Stimulated activated CD8-positive, alpha-beta memory T cell treated with anti-CD3 and anti-CD28 coated beads, Interleukin-12 subunit alpha, Interleukin-12 subunit beta, amount 100 ng/mL, for 24 hours (primary cell): ENCODE measurements around the gene SIPA1L2.
"Not testable (repeated sequence)": the region's sequence is repeated elsewhere in the genome, so short reads cannot be mapped to it uniquely, and the experiment has no call there.

Experiments used
- DNase-seq: peaks from one replicate; pipeline ENCODE4 v3.0.0-alpha.2; 2020; ENCODE audit errors: extremely low read depth

Gene SIPA1L2

DNA sequence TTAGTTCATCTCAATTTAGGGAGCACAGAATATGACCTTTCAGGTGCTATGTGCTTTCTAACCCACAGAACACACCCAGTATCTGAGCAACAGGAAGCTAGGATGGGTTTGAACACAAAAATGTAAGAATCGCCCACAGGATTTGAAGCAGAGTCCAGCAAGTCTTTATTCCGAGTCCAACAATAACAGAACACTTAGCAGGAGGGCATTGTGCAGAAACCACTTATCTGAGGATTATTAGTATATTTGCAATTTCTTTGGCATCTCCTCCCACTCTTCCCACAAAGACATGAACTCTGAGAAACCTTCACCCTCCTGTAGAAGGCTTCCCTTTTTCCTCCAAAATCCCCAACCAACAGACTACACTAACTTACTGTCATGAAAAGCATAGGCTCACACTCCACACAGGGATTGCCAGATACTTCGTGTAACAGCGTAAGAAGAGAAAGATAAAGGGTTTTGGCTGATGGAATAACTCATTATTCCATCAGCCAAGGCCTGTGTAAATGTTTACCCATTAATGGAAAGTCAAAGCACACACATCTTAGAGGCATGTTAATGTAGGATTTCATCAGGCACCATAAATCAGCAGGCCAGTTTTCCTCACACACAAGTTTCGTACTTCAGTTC is 16.1 kb downstream of the SIPA1L2 start:
- no peak for DNase-seq

DNA sequence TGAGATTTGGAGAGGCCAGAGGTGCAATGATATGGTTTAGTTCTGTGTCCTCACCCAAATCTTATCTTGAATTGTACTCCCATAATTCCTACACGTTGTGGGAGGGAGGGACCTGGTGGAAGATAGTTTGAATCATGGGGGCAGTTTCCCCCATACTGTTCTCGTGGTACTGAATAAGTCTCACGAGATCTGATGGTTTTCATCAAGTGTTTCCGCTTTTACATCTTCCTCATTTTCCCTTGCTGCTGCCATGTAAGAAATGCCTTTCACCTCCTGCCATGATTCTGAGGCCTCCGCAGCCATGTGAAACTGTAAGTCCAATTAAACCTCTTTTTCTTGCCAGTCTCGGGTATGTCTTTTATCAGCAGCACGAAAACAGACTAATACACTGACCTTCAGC is 17.1 kb downstream of the SIPA1L2 start:
- DNase-seq, result not testable (repeated sequence)

DNA sequence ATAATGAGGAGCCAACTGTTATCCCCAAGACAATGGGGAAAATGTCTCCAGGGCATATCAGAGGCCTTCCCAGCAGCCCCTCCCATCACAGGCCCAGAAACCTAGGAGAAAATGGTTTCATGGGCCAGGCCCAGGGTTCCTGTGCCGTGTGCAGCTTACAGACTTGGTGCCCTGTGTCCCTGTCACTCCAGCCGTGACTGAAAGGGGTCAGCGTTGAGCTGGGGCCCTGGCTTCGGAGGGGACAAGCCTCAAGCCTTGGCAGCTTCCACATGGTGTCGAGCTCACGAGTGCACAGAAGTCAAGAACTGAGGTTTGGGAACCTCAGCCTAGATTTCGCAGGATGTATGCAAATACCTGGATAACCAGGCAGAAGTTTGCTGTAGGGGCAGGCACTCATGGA is 18.1 kb downstream of the SIPA1L2 start:
- DNase-seq, result no peak

DNA sequence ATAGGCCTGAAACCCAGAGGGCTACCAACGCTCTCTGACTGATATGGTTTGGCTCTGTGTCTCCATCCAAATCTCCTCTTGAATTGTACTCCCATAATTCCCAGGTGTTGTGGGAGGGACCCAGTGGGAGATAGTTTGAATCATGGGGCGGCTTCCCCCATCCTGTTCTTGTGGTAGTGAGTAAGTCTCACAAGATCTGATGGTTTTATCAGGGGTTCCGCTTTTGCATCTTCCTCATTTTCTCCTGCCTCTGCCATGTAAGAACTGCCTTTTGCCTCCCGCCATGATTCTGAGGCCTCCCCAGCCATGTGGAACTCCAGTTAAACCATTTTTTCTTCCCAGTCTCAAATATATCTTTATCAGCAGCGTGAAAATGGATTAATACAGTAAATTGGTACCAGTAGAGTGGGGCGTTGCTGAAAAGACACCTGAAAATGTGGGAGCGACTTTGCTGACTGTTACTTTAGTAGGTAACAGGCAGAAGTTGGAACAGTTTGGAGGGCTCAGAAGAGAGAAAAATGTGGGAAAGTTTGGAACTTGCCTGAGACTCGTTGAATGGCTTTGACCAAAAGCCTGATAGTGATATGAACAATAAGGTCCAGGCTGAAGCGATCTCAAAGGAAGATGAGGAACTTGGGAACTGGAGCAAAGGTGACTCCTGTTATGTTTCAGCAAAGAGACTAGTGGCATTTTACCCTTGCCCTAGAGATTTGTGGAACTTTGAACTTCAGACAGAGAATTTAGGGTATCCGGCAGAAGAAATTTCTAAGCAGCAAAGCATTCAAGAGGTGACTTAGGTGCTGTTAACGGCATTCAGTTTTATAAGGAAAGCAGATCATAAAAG is 18.8 kb downstream of the SIPA1L2 start:
- DNase-seq, result not testable (repeated sequence)

DNA sequence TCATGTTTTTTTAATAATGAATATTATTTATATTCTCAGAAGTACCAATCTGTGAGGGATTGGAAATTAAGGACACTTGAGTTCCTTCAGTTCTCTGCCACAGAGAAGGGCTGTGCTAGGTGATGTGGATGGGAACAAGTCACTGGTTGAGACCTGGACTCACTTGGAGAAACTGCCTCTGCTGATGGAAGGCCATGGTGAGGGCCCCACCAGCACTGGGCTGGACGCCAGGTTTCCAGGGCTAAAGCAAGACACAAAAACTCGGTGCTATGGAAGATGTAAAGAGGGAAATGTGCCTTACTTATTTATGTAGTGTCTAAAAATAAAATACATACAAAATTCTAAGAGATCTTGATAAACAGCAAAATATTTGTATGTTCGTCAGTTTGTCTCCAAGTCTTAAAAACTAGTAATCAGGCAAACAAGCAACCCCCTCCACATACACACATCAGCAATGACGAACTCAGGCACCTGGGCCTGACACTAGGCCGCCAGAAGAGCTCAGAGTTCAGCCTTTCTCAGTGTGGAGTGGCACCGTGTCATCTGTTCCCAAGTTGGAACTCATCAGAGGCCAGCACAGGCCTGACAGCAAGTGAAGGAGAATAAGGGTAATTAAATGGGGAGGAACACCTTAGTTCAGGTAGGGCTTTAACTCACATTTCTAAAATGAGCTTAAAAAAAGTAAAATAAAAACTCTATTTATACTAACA is 19.6 kb downstream of the SIPA1L2 start:
- DNase-seq, result no peak

DNA sequence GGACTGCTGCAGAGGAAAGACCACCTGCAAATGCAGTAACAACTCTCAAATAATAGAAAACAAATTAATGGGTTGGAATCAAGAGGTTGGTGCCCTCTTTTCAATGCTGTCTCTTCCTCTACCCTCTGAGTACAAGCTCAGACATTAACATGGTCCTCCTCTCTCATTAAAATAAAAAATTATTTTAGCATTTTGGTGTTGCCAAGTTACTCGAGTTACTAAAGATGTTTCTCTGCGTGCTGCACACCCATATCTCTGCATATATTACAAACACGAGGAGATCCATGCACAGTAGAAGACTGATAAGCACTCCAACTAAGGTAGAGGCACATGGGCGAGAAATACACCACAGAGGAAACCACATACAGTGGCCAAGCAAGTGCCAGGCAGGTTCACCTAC is 21.5 kb downstream of the SIPA1L2 start:
- DNase-seq, result no peak

DNA sequence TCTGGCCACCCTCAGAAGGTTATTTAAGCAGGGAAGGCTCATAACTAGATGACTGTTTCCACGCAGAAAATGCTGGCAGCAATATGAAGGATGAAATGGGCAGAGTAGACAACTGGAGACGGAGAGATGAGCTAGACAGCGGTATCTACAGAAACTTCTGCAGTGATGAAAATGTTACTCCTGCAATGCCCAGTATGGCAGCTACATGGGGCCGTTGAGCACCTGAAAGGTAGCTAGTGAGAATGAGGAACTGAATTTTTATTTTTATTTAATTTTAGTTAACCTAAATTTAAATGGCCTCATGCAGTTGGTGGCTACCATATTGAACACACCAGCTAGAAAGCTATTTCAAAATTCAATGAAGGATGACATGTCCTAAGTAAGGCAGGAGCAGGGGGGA is 27.3 kb downstream of the SIPA1L2 start:
- no peak for DNase-seq

DNA sequence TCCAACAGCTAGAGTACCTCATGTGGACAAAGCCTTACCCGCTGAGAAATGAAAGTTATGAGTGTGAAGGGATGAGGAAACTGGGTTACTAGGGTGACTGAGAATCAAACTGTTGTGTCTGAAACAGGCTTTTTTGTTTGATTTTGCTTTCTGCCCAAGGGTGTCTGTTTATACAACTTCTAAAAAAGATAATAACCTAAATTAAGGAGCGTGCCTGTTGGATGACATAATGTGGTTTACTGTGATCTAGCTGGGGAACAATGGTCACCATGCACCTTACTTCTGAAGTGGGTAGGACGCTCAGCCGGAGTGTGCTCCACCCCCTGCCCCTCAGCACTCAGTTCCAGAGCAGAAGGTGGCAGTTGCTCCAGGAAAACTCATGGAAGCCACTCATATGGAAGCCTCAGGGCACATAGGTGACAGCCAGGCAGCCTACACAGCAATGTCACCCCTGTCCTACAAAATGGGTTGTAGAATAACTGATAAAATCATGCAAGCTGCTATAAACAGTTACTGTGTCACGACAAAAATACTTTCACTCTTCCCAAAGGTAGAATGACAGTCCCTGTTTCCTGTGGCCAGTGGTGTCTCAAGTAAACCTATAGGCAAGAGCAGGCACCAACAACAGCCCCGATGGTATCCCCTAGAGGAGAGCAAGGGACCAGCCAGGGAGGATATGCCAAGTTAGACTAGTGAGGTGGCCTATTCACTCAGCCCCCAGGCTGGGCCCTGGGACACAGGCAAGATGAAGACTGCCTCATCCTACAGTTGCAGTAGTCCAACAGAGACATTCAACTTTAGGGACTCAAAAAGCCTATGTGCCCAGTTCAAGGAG is 29.3 kb downstream of the SIPA1L2 start:
- no peak for DNase-seq

DNA sequence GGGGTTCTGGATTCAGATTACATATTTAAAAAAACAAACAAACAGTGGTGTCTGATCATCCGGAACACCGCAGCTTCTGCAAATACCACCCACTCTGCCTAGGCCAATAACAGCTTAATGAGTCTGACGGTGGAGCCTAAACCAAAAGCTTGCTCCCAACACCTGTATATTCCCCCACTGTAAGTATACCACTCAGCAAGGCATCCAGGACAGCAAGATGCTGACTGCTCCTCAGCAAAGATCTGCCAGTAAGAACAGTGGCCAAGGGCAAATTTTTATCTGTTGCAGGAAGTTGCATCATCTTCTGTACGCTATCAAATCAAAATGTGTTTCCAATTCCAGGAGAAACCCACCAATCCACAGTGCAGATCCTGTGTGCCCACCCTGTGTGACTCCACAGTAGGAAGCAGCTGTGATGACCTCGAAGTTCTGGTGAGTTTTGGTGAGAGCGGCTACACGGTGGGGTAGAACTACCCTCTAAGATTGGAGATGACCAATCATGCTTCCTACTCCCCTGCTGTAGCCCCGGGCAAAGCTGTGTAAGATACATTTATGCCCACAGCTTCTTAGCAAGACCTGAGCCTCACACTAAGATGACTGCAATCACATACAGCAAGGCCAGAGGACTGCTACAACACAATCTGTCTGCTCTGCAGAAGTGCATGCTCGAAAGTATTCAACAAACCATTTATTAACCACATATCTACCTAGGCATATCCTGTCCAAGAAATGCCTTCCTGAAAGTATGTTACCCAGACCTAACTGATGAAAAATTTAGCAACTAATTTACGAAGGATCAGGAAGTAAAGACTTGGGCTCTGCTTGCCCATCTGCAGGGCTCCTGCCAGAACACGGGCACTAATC is 30.5 kb downstream of the SIPA1L2 start:
- DNase-seq, result no peak

DNA sequence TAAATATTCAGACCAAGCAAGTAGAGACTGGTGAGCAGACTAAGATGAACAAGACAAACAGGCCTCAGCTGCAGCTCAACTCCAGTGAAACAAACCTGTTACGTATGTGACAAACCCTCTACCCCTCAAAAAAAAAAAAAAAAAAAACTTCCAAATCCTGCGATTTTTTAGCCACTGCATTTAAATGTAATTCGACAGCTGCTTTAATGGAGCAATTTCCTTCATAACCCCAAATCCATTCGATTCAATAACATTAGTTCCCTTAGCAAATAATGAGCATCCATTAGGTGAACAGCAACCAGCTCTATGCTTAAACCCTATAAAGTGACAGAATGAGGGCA is 31.1 kb downstream of the SIPA1L2 start:
- DNase-seq, result no peak

DNA sequence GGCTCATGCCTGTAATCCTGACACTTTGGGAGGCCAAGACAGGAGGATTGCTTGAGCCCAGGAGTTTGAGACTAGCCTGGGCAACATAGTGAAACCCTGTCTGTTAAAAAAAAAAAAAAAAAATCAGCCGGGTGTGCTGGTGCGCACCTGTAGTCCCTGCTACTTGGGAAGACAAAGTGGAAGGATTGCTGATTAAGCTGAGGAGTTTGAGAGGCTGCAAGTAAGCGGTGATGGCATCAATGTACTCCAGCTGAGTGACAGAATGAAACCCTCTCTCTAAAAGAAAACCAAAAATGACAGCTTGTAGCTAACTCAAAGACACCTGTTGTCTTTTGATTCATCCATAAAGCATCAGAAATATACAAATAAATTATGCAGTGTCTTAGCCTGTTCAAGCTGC is 31.8 kb downstream of the SIPA1L2 start:
- DNase-seq, result no peak

DNA sequence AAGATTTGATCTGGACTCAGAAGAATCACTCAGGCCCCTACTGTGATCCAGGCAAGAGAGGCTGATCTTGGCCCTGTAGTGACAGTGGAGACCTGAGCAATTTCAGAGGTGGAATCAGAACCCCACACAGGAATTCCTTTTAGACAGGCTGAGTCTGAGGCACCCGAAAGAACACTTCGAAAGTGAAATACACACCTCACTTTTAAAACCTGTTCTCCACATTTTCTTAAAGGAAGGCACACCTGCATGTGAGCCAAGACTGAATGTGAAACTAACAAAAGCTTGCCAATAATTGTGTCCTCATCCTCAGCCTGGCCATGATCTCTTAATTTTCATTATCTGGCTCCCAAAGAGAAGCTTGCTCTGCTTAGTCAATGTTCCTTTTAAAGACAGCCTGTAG is 32.2 kb downstream of the SIPA1L2 start:
- no peak for DNase-seq

DNA sequence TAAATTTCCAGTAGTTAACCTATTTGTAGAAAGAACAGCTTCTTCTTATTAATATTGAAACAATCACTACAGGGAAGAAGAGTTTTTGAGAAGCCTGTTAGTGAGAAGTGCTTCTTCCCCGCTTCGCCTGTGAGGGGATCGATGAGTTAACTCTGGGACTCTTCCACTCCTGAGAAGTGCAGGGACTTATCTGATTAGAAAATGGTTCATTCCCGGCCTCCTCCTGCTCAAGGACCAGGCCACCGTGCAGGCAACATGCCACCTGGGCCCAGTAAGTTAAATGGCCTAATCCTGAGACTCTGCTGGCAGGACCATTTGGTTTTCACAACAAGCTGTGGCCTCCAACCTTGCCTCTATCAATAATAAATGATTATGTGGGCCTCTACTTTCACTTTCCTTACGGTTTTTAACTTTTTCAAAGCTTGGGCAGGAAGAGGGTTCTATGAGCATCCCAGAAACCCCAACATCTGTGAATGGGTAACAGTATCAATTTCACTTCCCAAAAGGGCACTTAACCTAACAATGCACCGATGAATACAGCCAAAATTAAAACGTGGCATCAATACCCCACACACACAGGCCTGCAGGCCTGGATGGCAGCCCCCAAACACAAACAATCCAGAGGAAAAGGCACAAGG is 33.1 kb downstream of the SIPA1L2 start:
- no peak for DNase-seq

DNA sequence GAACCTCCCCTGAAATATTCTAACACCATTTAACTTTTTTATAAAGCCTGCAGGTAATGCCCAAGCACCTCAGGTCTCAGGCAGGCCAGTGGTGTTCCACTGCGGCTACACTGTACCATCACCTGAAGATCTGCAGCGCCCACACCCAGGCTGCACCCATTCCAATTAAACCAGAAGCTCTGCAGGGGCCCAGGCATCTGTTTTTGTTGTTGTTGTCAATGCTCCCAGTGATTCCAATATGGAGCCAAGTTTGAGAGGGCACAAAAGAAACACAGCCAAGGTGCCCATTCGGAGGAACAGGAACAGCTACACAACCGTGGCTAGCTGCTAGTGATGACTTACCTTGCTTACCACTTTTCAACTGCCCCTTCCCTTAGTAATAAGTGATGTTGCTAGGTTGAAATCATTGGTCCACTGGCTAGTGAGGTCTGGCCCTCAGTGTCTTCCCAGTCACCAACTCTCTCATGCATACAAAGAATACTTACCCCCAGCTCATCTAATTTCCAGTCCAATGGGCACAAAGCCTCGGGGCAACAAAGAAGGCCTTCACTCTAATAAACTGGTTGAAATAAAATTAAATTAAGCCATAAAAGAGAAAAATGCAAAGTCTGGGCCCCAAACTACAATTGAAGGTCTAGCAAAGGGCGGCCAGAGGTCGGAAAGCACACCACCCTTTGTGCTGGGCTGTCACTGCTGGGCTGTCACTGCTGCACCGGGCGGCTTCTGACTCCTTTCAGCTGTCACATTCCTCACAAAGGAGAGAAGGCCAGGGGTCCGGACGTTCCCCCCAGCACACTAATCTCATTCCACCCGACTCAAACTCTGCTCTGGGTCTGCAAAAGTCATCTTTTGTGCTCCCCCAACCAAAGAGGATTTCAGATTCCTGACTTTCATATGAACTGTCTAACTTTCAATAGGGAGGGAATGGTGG is 34.9 kb downstream of the SIPA1L2 start:
- no peak for DNase-seq

DNA sequence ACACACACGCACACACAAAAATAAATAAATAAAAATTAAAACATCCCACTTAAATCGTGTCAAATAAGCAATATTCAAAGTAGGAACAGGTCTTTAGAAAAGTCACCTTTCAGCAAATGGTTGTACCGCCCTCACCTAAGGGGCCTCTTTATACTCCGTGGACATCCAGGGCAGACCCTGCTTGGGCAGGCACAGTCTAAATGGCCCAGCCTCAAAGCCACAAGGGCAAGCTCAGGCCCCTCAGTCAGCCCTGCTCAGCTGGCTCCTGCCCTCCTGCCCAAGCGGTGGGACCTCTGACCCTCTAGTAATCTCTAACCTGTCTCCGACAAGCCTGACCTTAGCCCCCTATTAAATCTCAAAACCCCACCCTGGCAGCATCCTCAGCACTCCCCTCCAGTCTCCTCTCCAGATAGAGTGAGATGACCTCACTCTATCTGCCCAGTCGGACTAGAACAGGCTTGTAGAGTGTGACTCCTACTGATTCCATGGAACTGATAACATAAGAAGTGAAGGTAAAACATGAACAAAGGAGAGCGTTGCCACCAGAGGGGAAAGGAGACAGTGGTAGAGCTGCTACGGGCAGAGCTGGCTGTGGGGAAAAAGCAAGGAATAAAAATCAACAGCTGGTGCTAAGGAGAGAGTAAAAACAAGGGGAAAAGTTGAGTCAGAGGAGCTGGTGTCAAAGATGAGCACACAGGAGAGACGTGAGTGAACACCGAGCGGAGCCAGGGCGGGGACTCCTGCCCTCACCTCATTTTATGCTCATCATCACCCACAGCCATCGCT is 36.0 kb downstream of the SIPA1L2 start:
- no peak for DNase-seq

DNA sequence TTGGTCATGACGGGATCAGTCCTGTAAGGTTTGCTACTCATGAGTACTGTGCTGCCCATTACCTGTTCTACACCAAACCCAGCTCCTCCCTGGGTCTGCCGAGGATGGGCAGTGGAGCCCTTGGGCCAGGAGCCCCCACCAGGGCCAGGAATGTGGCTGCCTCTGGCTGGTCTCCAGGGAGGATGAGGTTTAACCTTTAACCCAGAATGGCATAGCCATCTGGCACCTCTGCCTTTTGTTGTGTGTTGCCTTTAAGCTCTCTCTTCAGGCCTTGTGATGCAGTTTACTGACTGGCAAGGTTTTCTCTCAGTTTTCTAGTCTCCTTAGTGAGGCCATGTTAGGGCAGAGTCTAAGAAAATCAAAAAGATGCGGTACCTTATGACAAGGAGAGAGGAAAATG is 38.6 kb downstream of the SIPA1L2 start:
- no peak for DNase-seq

DNA sequence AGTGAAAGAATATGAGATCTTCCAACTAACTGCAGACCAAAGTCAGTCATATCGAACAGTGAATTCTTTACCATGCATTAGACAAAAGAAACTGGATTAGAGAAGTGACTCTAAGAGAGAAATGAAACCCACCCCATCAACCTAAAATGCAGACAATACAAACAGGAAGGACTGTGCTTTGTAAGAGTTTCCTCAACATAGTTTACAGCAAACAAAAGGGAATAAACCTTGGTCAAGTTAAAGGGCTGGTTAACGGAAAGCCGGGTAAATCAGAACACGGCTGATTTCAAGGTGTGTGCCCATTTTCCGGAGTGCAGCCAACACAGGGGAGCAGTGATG is 39.2 kb downstream of the SIPA1L2 start:
- no peak for DNase-seq

DNA sequence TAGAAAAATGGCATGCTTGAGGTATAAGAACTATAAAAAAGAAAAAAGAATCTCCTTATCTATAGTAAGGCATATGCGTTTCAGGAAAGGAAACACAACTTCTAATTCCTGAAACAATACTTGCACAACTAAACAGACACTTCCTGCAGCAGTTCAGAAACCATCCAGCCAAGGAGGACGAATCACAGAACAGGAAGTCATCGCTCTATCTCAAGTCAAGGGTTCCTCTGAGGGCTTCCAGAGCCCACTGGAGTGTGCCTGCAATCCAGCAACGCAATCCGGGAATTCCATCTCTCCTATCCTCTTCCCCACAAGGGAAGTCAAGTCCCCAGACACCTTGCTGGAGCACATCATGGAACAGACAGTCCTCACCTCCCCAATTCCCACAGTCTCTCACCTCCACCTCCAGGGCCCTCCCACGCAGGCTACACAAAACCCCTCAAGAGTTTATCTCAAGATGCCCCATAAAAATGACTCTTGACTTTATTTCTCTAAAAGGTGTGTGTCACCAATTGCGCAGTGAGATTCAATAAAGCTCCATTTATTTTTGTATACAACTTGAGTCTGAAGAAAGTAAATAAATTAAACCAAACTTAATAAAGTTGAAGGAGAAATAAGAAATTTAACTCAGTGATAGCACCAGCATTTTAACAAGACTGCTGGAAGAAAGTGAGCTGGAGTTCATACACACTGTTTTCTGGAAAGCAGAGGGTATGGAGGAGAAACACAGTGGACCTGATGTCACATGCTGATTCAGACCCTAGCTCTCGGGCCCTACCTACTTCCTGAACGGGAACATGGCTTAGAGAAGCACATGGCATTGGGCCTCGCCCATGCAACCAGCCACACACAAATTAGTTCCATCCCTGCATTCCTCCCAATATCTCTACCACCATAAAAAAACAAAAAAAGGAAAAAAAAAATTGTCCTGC is 39.9 kb downstream of the SIPA1L2 start:
- no peak for DNase-seq
